A549 (cell line): Measurements from ENCODE around the gene SMPDL3B. TPM values are rescaled to one million over a fixed set of nuclear protein-coding genes. Genes with fewer than 3 reads are reported as not detected.

ENCODE experiments used
- ATAC-seq, 2 experiments: fragments of 200-7000 bp in 1 of 2; fragments of >200 bp in 1 of 2; cut with Nextera tagmentation in 1 of 2; cut with Tn5 transposase in 1 of 2; 3 replicates each; pipeline versions ENCODE4 v1.8.0 to v1.9.1; 2018 to 2020; ENCODE audit warnings: mild to moderate bottlenecking in 1 of 2, moderate library complexity in 1 of 2
- CTCF ChIA-PET: fragments of 300-600 bp; sonication (Branson Sonifier 250); formaldehyde crosslinking; extraction: SDS; loops from one replicate; lab custom pipeline; 2021; ENCODE audit warnings: antibody characterized with exemption, inconsistent platforms; lab: Yijun Ruan, JAX
- POLR2A ChIA-PET: fragments of 350-600 bp; formaldehyde crosslinking; extraction: SDS; loops from one replicate; lab custom pipeline; 2021; ENCODE audit warnings: antibody characterized with exemption, inconsistent platforms; lab: Yijun Ruan, JAX
- DNase-seq, 2 experiments: peaks; one replicate each; pipeline versions ENCODE4 v3.0.0 to v3.0.0-alpha.2; 2011 to 2016; ENCODE audit warnings: low read depth in 1 of 2, low spot score in 1 of 2
- FAIRE-seq: peaks from 2 replicates; lab custom pipeline; 2011; peaks lifted over from hg19 to GRCh38; lab: Jason Lieb, UNC
- H3K27ac ChIP-seq, 2 experiments: fragments of >200 bp; sonication (Bioruptor Twin); formaldehyde crosslinking; 3 replicates each; pipeline ENCODE4 v1.5.1; 2016 to 2017
- H3K4me1 ChIP-seq: fragments of >200 bp; sonication (Bioruptor Twin); formaldehyde crosslinking; 3 replicates; pipeline ENCODE4 v1.6.1; 2016
- H3K4me2 ChIP-seq: fragments of >200 bp; sonication (Bioruptor Twin); formaldehyde crosslinking; 3 replicates; pipeline ENCODE4 v1.6.1; 2016
- H3K4me3 ChIP-seq: fragments of >200 bp; sonication (Bioruptor Twin); formaldehyde crosslinking; 3 replicates; pipeline ENCODE4 v1.5.1; 2016
- H3K9me3 ChIP-seq: fragments of >200 bp; sonication (Bioruptor Twin); formaldehyde crosslinking; 3 replicates; pipeline ENCODE4 v1.6.1; 2016
- BHLHE40 ChIP-seq: IDR thresholded peaks from 2 replicates; pipeline ENCODE4 v1.6.1; 2012; ENCODE audit warnings: low read depth, low read length, inconsistent platforms
- CBX2 ChIP-seq: fragments of 200-600 bp; sonication (generic); IDR thresholded peaks from 2 replicates; pipeline ENCODE4 v1.6.1; 2016; ENCODE audit warnings: low read depth, mild to moderate bottlenecking, borderline replicate concordance
- FOSB ChIP-seq: fragments of 250-450 bp; sonication (Bioruptor Pico); IDR thresholded peaks from 2 replicates; pipeline ENCODE4 v1.5.0; 2020; ENCODE audit warnings: mild to moderate bottlenecking, moderate library complexity
- FOSL2 ChIP-seq, 2 experiments: fragments of 450-650 bp in 1 of 2; fragments of >200 bp in 1 of 2; sonication (Bioruptor Twin) in 1 of 2; formaldehyde crosslinking; IDR thresholded peaks; 2 replicates each; pipeline versions ENCODE4 v1.5.0 to v1.6.1; 2016 to 2020; ENCODE audit warnings: mild to moderate bottlenecking in 1 of 2, moderate library complexity in 1 of 2
- HDAC2 ChIP-seq: fragments of 200-600 bp; sonication (generic); IDR thresholded peaks from 2 replicates; pipeline ENCODE4 v1.6.1; 2016
- HOXB13 ChIP-seq: fragments of 250-450 bp; sonication (Bioruptor Pico); IDR thresholded peaks from 2 replicates; pipeline ENCODE4 v1.5.0; 2020; ENCODE audit warnings: low read depth, mild to moderate bottlenecking, moderate library complexity
- HOXB5 ChIP-seq: fragments of 250-450 bp; sonication (Bioruptor Pico); IDR thresholded peaks from 2 replicates; pipeline ENCODE4 v1.5.0; 2020; ENCODE audit warnings: mild to moderate bottlenecking, moderate library complexity
- JUN ChIP-seq, 2 experiments: fragments of >200 bp; sonication (Bioruptor Twin); formaldehyde crosslinking; IDR thresholded peaks; 2 replicates in 1 of 2; 3 replicates in 1 of 2; pipeline ENCODE4 v1.6.1; 2016 to 2017
- JUNB ChIP-seq: fragments of >200 bp; sonication (Bioruptor Twin); formaldehyde crosslinking; IDR thresholded peaks from 2 replicates; pipeline ENCODE4 v1.6.1; 2016
- MAZ ChIP-seq: fragments of 150-350 bp; IDR thresholded peaks from 2 replicates; pipeline ENCODE4 v1.6.1; 2014; ENCODE audit warnings: antibody characterized with exemption, low read depth, low read length, borderline replicate concordance
- NFE2L2 ChIP-seq: fragments of 150-350 bp; conservative IDR thresholded peaks from 2 replicates; pipeline ENCODE4 v1.6.1; 2014; ENCODE audit warnings: low read length
- NR3C1 ChIP-seq: fragments of >200 bp; sonication (Bioruptor Twin); formaldehyde crosslinking; IDR thresholded peaks from 3 replicates; pipeline ENCODE4 v1.6.1; 2017
- PHF8 ChIP-seq: fragments of 200-600 bp; sonication (generic); IDR thresholded peaks from 2 replicates; pipeline ENCODE4 v1.6.1; 2016; ENCODE audit warnings: low read depth, mild to moderate bottlenecking, antibody characterized with exemption, moderate library complexity, borderline replicate concordance
- RARB ChIP-seq: fragments of 250-450 bp; sonication (Bioruptor Pico); IDR thresholded peaks from 2 replicates; pipeline ENCODE4 v1.8.0; 2021; ENCODE audit warnings: mild to moderate bottlenecking, moderate library complexity
- RFX5 ChIP-seq: fragments of 450-650 bp; IDR thresholded peaks from 2 replicates; pipeline ENCODE4 v1.7.1; 2014; ENCODE audit warnings: antibody characterized with exemption, mild to moderate bottlenecking, moderate library complexity
- TP53 ChIP-seq: fragments of 250-450 bp; sonication (Bioruptor Pico); IDR thresholded peaks from 2 replicates; pipeline ENCODE4 v1.5.0; 2021; ENCODE audit warnings: mild to moderate bottlenecking, moderate library complexity
- ZNF302 ChIP-seq: fragments of 250-450 bp; sonication (Bioruptor Pico); IDR thresholded peaks from 2 replicates; pipeline ENCODE4 v1.9.0; 2021; ENCODE audit warnings: inconsistent platforms, mild to moderate bottlenecking, moderate library complexity
- ZSCAN20 ChIP-seq: fragments of 250-450 bp; sonication (Bioruptor Pico); IDR thresholded peaks from 2 replicates; pipeline ENCODE4 v1.8.0; 2022; ENCODE audit warnings: mild to moderate bottlenecking, moderate library complexity
- WGBS: methylation state at CpG from one replicate; pipeline ENCODE4 v1.1.6; 2017; ENCODE audit errors: missing lambda C conversion rate; 5-methylcytosine and 5-hydroxymethylcytosine counted together
- polyA plus RNA-seq, 4 experiments: library from polyadenylated mRNA; depleted of rRNA in 3 of 4; stranded (reverse); fragments of >200 nt; fragmentation: RNase III in 1 of 4; extraction: RNeasy Plus Mini Kit Qiagen cat#74134 plus additional on column Dnase treatment in 1 of 4; gene quantifications; 2 replicates in 3 of 4; 3 replicates in 1 of 4; pipeline ENCODE4 v1.2.3, GENCODE V29; 2011 to 2017
- TF ChIP-seq, protein P1 (sequence below): fragments of 450-650 bp; IDR thresholded peaks from 2 replicates; pipeline ENCODE4 v1.6.1; 2014; ENCODE audit warnings: antibody characterized with exemption
- TF ChIP-seq, protein P2 (sequence below): IDR thresholded peaks from 2 replicates; pipeline ENCODE4 v1.6.1; 2012
- TF ChIP-seq, protein P3 (sequence below): IDR thresholded peaks from 2 replicates; pipeline ENCODE4 v1.6.1; 2012
- TF ChIP-seq, protein P4 (sequence below): fragments of >200 bp; sonication (Bioruptor Twin); formaldehyde crosslinking; IDR thresholded peaks from 3 replicates; pipeline ENCODE4 v1.5.1; 2016
- TF ChIP-seq, protein P5 (sequence below): fragments of 250-450 bp; sonication (Bioruptor Pico); IDR thresholded peaks from 2 replicates; pipeline ENCODE4 v1.5.0; 2020; ENCODE audit warnings: low read depth, mild to moderate bottlenecking, moderate library complexity

Gene SMPDL3B
- polyA plus RNA-seq, 2 of the 4 experiments (the other 2 are of a cell fraction) = 1.7 to 4.0 TPM

DNA sequence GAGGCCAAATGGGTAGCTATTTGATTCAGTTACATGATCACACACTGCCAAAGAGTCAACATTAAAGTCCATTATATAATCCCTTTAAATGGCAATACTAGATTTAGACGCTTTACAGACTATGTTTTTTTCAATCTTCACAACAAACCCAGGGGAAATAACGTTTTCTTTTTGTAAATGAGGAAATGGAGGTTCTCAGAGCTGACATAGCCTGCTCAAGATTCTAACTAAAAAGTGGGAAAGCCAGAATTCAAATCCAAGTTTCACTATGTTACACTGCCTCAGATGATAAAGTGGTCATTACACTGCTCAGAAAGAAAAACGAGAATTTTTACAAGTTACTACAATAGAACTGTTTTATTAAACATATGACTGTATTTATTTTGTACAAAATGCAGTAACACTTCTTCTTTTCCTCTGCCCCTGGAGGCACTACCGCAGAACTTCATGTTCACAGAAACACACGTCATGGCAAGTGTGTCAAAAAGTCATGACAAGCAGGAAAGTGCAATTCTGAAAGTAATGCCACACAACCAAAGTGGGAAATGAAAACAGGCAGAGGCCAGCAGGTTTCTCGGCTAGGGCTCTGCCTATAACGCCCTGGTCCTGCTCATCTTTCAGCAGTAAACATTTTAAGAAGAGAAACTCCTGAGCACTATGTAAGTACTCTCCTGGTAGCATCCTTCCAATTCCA is 43.5 kb upstream of the SMPDL3B start:
- POLR2A ChIA-PET = no interaction called here
- no peaks in the 10 kb centered on the region for H3K4me1 ChIP-seq
- H3K9me3 ChIP-seq = no peaks in the 10 kb centered on the region
- no peak overlapping the region for H3K27ac ChIP-seq
- DNase-seq = no peak
- FAIRE-seq = no peak
- CTCF ChIA-PET = interaction anchor here (0.7 kb wide), 1 partner anchor 34 kb away, joined by 3 read pairs; no protein-coding TSS in a partner anchor
- no peak overlapping the region for H3K4me2 ChIP-seq
- H3K4me3 ChIP-seq = no peak overlapping the region
- ATAC-seq = no peak
- TF ChIP-seq ZSCAN20 (no peak), FOSL2 (IDR thresholded peaks at IDR 0.05) (no peak), FOSL2 (CRISPR knock-in tag; IDR thresholded peaks at IDR 0.05) (no peak), TP53 (no peak), HOXB13 (CRISPR knock-in tag) (no peak), JUNB (no peak), RARB (CRISPR knock-in tag) (no peak), FOSB (CRISPR knock-in tag) (no peak), NFE2L2 (no peak), RFX5 (no peak), ZNF302 (CRISPR knock-in tag) (no peak), HDAC2 (no peak)
- TF ChIP-seq, all 56 proteins: peak for 0
- 83% methylated on average over 7 of the region's 7 CpGs for WGBS

DNA sequence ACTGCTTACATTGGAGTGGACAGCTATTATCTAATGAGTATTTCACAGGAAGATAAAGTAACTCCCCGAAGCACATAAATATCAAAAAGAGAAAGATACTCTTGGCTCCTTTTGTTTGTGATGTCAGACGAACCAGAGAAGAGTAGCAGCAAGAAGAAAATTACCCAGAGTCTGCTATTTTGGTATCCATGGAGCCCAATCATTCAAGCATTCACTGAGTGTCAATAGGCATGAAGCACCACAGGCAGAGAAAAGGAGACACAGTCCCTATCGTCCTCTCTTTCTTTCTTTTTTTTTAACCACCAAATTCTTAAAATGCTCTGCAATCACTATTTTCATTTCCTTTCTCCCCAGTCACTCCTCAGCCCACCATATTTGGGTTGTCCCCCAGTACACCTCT is 40.3 kb upstream of the SMPDL3B start:
- 66% methylated on average over 3 of the region's 3 CpGs for WGBS
- Histone ChIP-seq H3K4me2 (no peak overlapping the region), H3K4me1 (no peaks in the 10 kb centered on the region), H3K9me3 (no peaks in the 10 kb centered on the region), H3K27ac (no peak overlapping the region), H3K4me3 (no peak overlapping the region)
- ChIA-PET POLR2A (no interaction called here), CTCF (no interaction called here)
- DNase-seq = no peak
- no peak for FAIRE-seq
- ATAC-seq = no peak
- TF ChIP-seq MAZ (no peak), CBX2 (no peak), NR3C1 (no peak), TP53 (no peak), BHLHE40 (no peak), HOXB5 (CRISPR knock-in tag) (no peak), ZNF302 (CRISPR knock-in tag) (no peak), RARB (CRISPR knock-in tag) (no peak), JUN (IDR thresholded peaks at IDR 0.05) (no peak), PHF8 (no peak)
- TF ChIP-seq, protein P1, sequence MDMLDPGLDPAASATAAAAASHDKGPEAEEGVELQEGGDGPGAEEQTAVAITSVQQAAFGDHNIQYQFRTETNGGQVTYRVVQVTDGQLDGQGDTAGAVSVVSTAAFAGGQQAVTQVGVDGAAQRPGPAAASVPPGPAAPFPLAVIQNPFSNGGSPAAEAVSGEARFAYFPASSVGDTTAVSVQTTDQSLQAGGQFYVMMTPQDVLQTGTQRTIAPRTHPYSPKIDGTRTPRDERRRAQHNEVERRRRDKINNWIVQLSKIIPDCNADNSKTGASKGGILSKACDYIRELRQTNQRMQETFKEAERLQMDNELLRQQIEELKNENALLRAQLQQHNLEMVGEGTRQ = no peak
- TF ChIP-seq, protein P2, sequence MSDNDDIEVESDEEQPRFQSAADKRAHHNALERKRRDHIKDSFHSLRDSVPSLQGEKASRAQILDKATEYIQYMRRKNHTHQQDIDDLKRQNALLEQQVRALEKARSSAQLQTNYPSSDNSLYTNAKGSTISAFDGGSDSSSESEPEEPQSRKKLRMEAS = no peak
- TF ChIP-seq, protein P3, sequence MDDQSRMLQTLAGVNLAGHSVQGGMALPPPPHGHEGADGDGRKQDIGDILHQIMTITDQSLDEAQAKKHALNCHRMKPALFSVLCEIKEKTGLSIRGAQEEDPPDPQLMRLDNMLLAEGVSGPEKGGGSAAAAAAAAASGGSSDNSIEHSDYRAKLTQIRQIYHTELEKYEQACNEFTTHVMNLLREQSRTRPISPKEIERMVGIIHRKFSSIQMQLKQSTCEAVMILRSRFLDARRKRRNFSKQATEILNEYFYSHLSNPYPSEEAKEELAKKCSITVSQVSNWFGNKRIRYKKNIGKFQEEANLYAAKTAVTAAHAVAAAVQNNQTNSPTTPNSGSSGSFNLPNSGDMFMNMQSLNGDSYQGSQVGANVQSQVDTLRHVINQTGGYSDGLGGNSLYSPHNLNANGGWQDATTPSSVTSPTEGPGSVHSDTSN = no peak
- TF ChIP-seq, protein P4, sequence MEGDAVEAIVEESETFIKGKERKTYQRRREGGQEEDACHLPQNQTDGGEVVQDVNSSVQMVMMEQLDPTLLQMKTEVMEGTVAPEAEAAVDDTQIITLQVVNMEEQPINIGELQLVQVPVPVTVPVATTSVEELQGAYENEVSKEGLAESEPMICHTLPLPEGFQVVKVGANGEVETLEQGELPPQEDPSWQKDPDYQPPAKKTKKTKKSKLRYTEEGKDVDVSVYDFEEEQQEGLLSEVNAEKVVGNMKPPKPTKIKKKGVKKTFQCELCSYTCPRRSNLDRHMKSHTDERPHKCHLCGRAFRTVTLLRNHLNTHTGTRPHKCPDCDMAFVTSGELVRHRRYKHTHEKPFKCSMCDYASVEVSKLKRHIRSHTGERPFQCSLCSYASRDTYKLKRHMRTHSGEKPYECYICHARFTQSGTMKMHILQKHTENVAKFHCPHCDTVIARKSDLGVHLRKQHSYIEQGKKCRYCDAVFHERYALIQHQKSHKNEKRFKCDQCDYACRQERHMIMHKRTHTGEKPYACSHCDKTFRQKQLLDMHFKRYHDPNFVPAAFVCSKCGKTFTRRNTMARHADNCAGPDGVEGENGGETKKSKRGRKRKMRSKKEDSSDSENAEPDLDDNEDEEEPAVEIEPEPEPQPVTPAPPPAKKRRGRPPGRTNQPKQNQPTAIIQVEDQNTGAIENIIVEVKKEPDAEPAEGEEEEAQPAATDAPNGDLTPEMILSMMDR = no peak
- TF ChIP-seq, protein P5, sequence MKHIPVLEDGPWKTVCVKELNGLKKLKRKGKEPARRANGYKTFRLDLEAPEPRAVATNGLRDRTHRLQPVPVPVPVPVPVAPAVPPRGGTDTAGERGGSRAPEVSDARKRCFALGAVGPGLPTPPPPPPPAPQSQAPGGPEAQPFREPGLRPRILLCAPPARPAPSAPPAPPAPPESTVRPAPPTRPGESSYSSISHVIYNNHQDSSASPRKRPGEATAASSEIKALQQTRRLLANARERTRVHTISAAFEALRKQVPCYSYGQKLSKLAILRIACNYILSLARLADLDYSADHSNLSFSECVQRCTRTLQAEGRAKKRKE (CRISPR knock-in tag) = no peak
